ENCODE measurements around the gene LIPG.

LIPG gene

DNA sequence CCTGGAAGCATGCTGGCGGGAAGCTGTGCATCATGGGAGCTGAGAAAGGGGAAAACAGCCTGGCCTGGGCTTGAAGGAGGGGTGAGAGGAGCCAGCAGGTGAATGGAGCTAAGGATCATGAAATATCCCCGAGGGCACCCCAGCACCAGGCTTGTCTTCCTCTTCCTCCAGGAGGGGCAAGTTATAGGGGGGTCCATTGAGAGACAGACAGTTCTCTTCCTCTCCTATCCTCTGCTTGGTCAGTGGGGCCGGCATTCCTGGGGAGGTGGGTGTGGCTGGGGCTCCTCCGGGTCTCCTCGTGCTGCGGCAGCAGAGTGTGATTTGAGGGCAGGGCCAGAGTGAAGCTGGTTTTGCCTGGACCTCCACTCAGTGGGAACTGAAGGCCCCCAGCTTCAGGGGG lies 78.9 kb downstream of the LIPG start:
- DNase-seq = no peak

DNA sequence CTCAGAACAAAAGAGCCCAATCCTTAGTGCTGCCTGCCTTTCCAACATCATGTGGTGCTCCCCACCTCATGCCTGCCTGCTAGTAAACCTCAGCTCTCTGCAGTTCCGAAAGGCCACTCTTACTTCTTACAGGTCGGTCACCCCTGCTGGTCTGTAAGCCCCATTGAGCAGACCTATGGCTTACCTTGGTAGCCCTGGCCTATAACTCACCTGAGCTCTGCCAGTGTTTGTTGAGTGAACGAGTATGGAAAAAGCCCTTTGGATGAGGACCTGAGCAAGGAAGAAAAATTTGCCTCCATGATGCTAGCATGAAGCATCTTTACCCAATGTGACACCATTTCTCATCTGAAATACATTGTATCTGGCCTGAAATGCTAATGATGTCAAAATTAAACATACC lies 83.3 kb downstream of the LIPG start:
- DNase-seq = no peak

DNA sequence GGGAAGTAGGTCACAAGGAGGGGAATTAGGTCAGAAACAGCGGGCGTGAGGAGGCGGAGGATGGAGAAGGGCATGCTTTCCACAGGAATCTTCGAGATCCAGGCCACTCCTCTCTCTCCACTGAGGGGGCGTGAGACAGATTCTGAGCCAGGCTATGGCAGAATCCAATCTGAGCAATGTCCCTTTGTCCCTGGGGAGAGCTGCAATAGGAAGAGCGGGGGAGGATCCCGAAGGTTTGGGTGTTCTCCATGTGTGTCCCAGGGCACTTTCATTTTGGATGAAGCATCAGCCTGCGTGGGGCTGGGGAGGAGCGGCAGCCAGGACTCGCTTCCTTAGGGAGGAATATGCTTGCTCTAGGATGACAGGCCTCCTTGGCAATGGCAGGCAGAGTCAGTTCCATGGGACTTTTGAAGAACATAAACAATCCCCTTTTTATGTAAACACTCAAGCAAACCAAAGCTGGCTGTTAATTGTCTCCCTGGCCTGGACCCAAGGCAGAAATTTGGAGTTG lies 84.0 kb downstream of the LIPG start:
- no peak for DNase-seq

DNA sequence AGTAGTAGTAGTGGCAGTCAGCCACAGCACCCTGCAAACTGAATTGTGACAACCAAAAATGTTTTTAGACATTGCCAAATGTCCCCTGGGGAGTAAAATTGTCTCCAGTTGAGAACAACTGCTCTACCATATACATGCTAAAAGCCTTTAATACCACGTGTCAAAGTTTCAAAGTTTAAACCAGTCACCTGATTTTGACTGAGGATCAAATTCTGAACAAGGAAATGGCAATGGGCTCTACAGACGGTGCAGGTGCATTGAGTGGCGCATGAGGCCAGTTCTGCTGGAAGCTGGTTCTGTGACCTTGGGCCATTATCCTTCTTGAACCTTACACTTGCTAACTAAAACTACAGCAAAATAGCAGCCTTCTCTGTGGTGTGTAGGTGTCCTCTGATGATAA lies 85.0 kb downstream of the LIPG start:
- no peak for DNase-seq

DNA sequence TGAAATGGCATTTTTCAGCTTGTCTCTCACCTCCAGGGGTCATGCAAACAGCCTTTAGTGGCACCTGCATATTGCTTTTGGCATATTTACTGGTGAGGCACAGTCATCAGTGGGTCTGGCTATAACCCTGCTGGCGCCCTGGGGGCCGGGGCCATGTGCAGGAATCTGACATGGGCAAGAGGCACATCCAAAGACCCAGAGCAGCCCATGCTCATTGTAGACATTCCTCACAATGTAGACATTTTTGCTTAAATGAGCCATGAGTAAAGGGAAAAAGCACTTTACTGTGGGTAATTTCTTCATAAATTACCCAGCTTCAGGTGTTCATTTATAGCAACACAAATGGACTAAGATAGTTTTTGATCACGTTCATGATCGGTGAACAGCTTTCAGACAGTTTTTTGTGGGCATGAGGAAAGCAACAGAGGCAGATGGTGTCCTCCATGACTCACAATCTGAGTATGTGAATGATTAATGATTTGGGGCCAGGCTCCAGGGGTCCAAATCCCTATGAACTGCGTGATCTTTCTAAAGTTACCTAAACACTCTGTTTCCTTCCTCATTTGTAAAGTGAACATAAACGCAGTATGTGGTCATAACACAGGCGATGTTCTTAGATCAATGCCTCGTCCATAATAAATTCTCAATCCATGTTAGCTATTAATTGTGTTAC lies 85.8 kb downstream of the LIPG start:
- peak in 1 of 2 experiments; percentile 14 for DNase-seq

DNA sequence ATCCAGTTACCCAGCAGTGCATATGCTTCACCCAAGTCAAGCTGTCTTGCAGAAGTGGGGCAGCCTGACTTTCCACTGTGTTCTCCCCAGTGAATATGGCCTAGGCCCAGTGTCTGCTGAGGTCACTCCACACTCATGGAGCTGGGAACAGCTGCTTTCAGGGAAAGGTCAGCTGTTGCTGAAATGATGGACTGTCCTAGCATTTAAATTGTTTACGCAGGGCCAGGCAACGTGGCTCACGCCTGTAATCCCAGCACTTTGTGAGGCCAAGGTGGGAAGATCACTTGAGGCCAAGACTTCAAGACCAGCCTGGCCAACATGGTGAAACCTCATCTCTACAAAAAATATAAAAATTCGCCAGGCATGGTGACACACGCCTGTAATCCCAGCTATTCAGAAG lies 86.5 kb downstream of the LIPG start:
- DNase-seq = no peak

Data from NCI-H524 (cell line).